HG03378 (cell line): ENCODE data around the gene SSR4.

Experiments
- ATAC-seq: cut with Tn5 transposase; IDR thresholded peaks from one replicate; pipeline ENCODE4 v1.9.1; 2021; ENCODE audit warnings: mild to moderate bottlenecking, moderate library complexity; ENCODE audit not compliant: unreplicated experiment

SSR4 gene

GRCh38 chrX:153780678-153781427 lies 13.6 kb upstream of the SSR4 start, which contains the start of gene SRPK3:
Gene SRPK3, plus strand, starts transcription at chrX:153781041. Its CDS starts 46 bp downstream, at chrX:153781087.
- no peak for ATAC-seq

GRCh38 chrX:153781428-153782047 lies 12.9 kb upstream of the SSR4 start:
- ATAC-seq: no peak

GRCh38 chrX:153782313-153782712 lies 12.2 kb upstream of the SSR4 start:
- ATAC-seq: no peak

- ATAC-seq: no peak
These were observed 11.6 kb upstream of the SSR4 start for GRCh38 chrX:153782871-153783270.

GRCh38 chrX:153783378-153784013 lies 11.0 kb upstream of the SSR4 start:
- ATAC-seq: no peak

GRCh38 chrX:153784325-153784967 lies 10.0 kb upstream of the SSR4 start:
- ATAC-seq: no peak

GRCh38 chrX:153786669-153787068 lies 7.8 kb upstream of the SSR4 start:
- ATAC-seq: no peak

- ATAC-seq: no peak
These were observed 4.8 kb upstream of the SSR4 start for GRCh38 chrX:153789654-153790053.

- no peak for ATAC-seq
These were observed 3.2 kb upstream of the SSR4 start for GRCh38 chrX:153791104-153791852.

GRCh38 chrX:153792368-153792767 lies 2.1 kb upstream of the SSR4 start:
- ATAC-seq: no peak

- ATAC-seq: no peak
These were observed 1.2 kb upstream of the SSR4 start for GRCh38 chrX:153793291-153793690.

GRCh38 chrX:153794897-153795816 lies 689 bp downstream of the SSR4 start:
- ATAC-seq: no peak

GRCh38 chrX:153797415-153798015 lies 3.0 kb downstream of the SSR4 start:
- no peak for ATAC-seq

- no peak for ATAC-seq
These were observed 4.9 kb downstream of the SSR4 start for GRCh38 chrX:153799326-153799725.

- ATAC-seq: no peak
These were observed 5.8 kb downstream of the SSR4 start for GRCh38 chrX:153800177-153800722.

- no peak for ATAC-seq
These were observed 6.3 kb downstream of the SSR4 start for GRCh38 chrX:153800746-153801145.

- ATAC-seq: no peak
These were observed 7.2 kb downstream of the SSR4 start for GRCh38 chrX:153801669-153802068.

- no peak for ATAC-seq
These were observed 8.1 kb downstream of the SSR4 start for GRCh38 chrX:153802513-153803045.
